Muscle of leg (tissue), 16 donors: Measurements from ENCODE around the gene PSMD6. TPM values are rescaled to one million over a fixed set of nuclear protein-coding genes. Genes with fewer than 3 reads are reported as not detected.

ENCODE experiments used
- DNase-seq: peaks from one replicate; pipeline ENCODE4 v3.0.0; 2013
- H3K27ac ChIP-seq: one replicate; pipeline ENCODE4 v1.5.1; 2013; ENCODE audit warnings: mild to moderate bottlenecking, low read length, control low read depth
- H3K27me3 ChIP-seq: one replicate; pipeline ENCODE4 v1.6.1; 2013; ENCODE audit warnings: low read length; ENCODE audit not compliant: control insufficient read depth, insufficient read depth
- H3K36me3 ChIP-seq: one replicate; pipeline ENCODE4 v1.6.1; 2013; ENCODE audit warnings: low read length; ENCODE audit not compliant: control insufficient read depth, insufficient read depth
- H3K4me1 ChIP-seq: one replicate; pipeline ENCODE4 v1.6.1; 2013; ENCODE audit warnings: low read length; ENCODE audit not compliant: control insufficient read depth, insufficient read depth
- H3K4me3 ChIP-seq: one replicate; pipeline ENCODE4 v1.5.1; 2013; ENCODE audit warnings: low read length, control low read depth
- H3K9me3 ChIP-seq: replicated peaks from 2 replicates; pipeline ENCODE4 v1.6.1; 2013; ENCODE audit warnings: low read depth, low read length; ENCODE audit not compliant: control insufficient read depth
- whole genome bisulfite sequencing: methylation state at CpG from one replicate; pipeline ENCODE4 v1.1.5; 2013; ENCODE audit warnings: missing lambda C conversion rate; ENCODE audit not compliant: insufficient coverage; 5-methylcytosine and 5-hydroxymethylcytosine counted together
- long read RNA-seq, 11 donors: transcript quantifications; one replicate each; lab custom pipeline, GENCODE V29; 2026
- polyA plus RNA-seq, 8 donors: library from polyadenylated mRNA; unstranded; fragments of 120-200 nt; gene quantifications; one replicate each; pipeline versions ENCODE4 v1.2.1 to v1.2.3, GENCODE V29; 2013; ENCODE audit warnings: inconsistent platforms in 1 of 8, low replicate concordance in 1 of 8; ENCODE audit not compliant: insufficient read length in 8 of 8, insufficient read depth in 1 of 8
- total RNA-seq: library from RNA; stranded (reverse); fragments of 120-200 nt; gene quantifications from one replicate; pipeline ENCODE4 v1.2.4, GENCODE V29; 2013

Gene PSMD6
- total RNA-seq (68.6 TPM), polyA plus RNA-seq (10 to 100 TPM; 72.4 to 87.6 (median 82.9) TPM)
- long read RNA-seq, donor 1, full-length matches to known transcripts = 12 of 12 reads
- long read RNA-seq, donor 1, partial matches to known transcripts = 0 of 12 reads
- long read RNA-seq, donor 1, other reads (novel, unspliced or antisense) = 0 of 12 reads
- long read RNA-seq, donor 2, full-length matches to known transcripts = 5 of 5 reads
- long read RNA-seq, donor 2, partial matches to known transcripts = 0 of 5 reads
- long read RNA-seq, donor 2, other reads (novel, unspliced or antisense) = 0 of 5 reads
- long read RNA-seq, donor 3, full-length matches to known transcripts = 34 of 34 reads
- long read RNA-seq, donor 3, partial matches to known transcripts = 0 of 34 reads
- long read RNA-seq, donor 3, other reads (novel, unspliced or antisense) = 0 of 34 reads
- long read RNA-seq, donor 4, transcript PSMD6-203 (2 exons, 2,621 nt) = minor isoform, 8 of 22 reads
- long read RNA-seq, donor 4, transcript PSMD6-201 (8 exons, 1,430 nt) = major isoform, 13 of 22 reads
- long read RNA-seq, donor 4, partial matches to known transcripts = 0 of 22 reads
- long read RNA-seq, donor 4, other reads (novel, unspliced or antisense) = 0 of 22 reads
- long read RNA-seq, donor 5, full-length matches to known transcripts = 63 of 63 reads
- long read RNA-seq, donor 5, partial matches to known transcripts = 0 of 63 reads
- long read RNA-seq, donor 5, other reads (novel, unspliced or antisense) = 0 of 63 reads
- long read RNA-seq, donor 6, full-length matches to known transcripts = 93 of 99 reads
- long read RNA-seq, donor 6, partial matches to known transcripts = 6 of 99 reads
- long read RNA-seq, donor 6, other reads (novel, unspliced or antisense) = 0 of 99 reads
- long read RNA-seq, donor 7, full-length matches to known transcripts = 59 of 64 reads
- long read RNA-seq, donor 7, partial matches to known transcripts = 5 of 64 reads
- long read RNA-seq, donor 7, other reads (novel, unspliced or antisense) = 0 of 64 reads
- long read RNA-seq, donor 8, full-length matches to known transcripts = 42 of 42 reads
- long read RNA-seq, donor 8, partial matches to known transcripts = 0 of 42 reads
- long read RNA-seq, donor 8, other reads (novel, unspliced or antisense) = 0 of 42 reads
- long read RNA-seq, donor 9, full-length matches to known transcripts = 36 of 36 reads
- long read RNA-seq, donor 9, partial matches to known transcripts = 0 of 36 reads
- long read RNA-seq, donor 9, other reads (novel, unspliced or antisense) = 0 of 36 reads
- long read RNA-seq, donor 10, full-length matches to known transcripts = 71 of 71 reads
- long read RNA-seq, donor 10, partial matches to known transcripts = 0 of 71 reads
- long read RNA-seq, donor 10, other reads (novel, unspliced or antisense) = 0 of 71 reads
- long read RNA-seq, donor 11, full-length matches to known transcripts = 60 of 60 reads
- long read RNA-seq, donor 11, partial matches to known transcripts = 0 of 60 reads
- long read RNA-seq, donor 11, other reads (novel, unspliced or antisense) = 0 of 60 reads

- peak; percentile 91 for DNase-seq
- Histone ChIP-seq H3K4me3 (peak within 1 kb of the TSS; percentile 94), H3K36me3 (peaks cover 11% of the 10 kb centered on the region), H3K27ac (peak within 1 kb of the TSS; percentile 85), H3K27me3 (no peaks in the 10 kb centered on the region), H3K9me3 (no peaks in the 10 kb centered on the region), H3K4me1 (peaks cover 8% of the 10 kb centered on the region)
- under 1% methylated on average over 54 of the region's 59 CpGs for WGBS
Measured at GRCh38 chr3:64023187-64023860, at the start of gene PSMD6. Gene PSMD6, minus strand, starts transcription at chr3:64023494. Its CDS starts 75 bp downstream, at chr3:64023419.

- no peaks in the 10 kb centered on the region for H3K36me3 ChIP-seq
- 40% methylated on average over 2 of the region's 2 CpGs for WGBS
- peak; percentile 71 for DNase-seq
- peaks cover 21% of the 10 kb centered on the region for H3K4me1 ChIP-seq
- no peaks in the 10 kb centered on the region for H3K9me3 ChIP-seq
- no peak overlapping the region for H3K4me3 ChIP-seq
- no peaks in the 10 kb centered on the region for H3K27me3 ChIP-seq
- H3K27ac ChIP-seq = no peak overlapping the region
Measured at GRCh38 chr3:64072126-64072525, 48.8 kb upstream of the PSMD6 start.

GRCh38 chr3:64070704-64071103 is 47.4 kb upstream of the PSMD6 start:
- H3K4me3 ChIP-seq = no peak overlapping the region
- peak; percentile 46 for DNase-seq
- no peaks in the 10 kb centered on the region for H3K9me3 ChIP-seq
- H3K4me1 ChIP-seq = peaks cover 23% of the 10 kb centered on the region
- H3K36me3 ChIP-seq = no peaks in the 10 kb centered on the region
- no peak overlapping the region for H3K27ac ChIP-seq
- H3K27me3 ChIP-seq = no peaks in the 10 kb centered on the region

- H3K27me3 ChIP-seq = no peaks in the 10 kb centered on the region
- no peaks in the 10 kb centered on the region for H3K36me3 ChIP-seq
- peak; percentile 86 for DNase-seq
- peak overlapping the region; percentile 29 for H3K27ac ChIP-seq
- H3K9me3 ChIP-seq = no peaks in the 10 kb centered on the region
- no peak overlapping the region for H3K4me3 ChIP-seq
- H3K4me1 ChIP-seq = peaks cover 18% of the 10 kb centered on the region
- WGBS = 67% methylated on average over 8 of the region's 10 CpGs
Measured at GRCh38 chr3:64067506-64068346, 44.4 kb upstream of the PSMD6 start.

- no peaks in the 10 kb centered on the region for H3K27me3 ChIP-seq
- no peak overlapping the region for H3K4me3 ChIP-seq
Measured at GRCh38 chr3:64064804-64065203, 41.5 kb upstream of the PSMD6 start.

GRCh38 chr3:64063983-64064438 is 40.7 kb upstream of the PSMD6 start:
- Histone ChIP-seq H3K27me3 (no peaks in the 10 kb centered on the region), H3K27ac (no peak overlapping the region), H3K9me3 (no peaks in the 10 kb centered on the region), H3K4me1 (peaks cover 13% of the 10 kb centered on the region), H3K36me3 (no peaks in the 10 kb centered on the region), H3K4me3 (no peak overlapping the region)
- 80% methylated on average over 1 of the region's 2 CpGs for WGBS
- no peak for DNase-seq

More at GRCh38 chr3:64064804-64065203, 41.5 kb upstream of the PSMD6 start:
- peaks cover 13% of the 10 kb centered on the region for H3K4me1 ChIP-seq
- H3K27ac ChIP-seq = no peak overlapping the region
- 100% methylated on average over 1 of the region's 2 CpGs for WGBS
- H3K9me3 ChIP-seq = no peaks in the 10 kb centered on the region
- no peak for DNase-seq
- H3K36me3 ChIP-seq = no peaks in the 10 kb centered on the region

- Histone ChIP-seq H3K9me3 (no peaks in the 10 kb centered on the region), H3K4me3 (no peak overlapping the region), H3K27me3 (no peaks in the 10 kb centered on the region), H3K27ac (no peak overlapping the region), H3K4me1 (peaks cover 13% of the 10 kb centered on the region), H3K36me3 (no peaks in the 10 kb centered on the region)
- no peak for DNase-seq
- WGBS = no CpG with 5 or more reads among the region's 5 CpGs
Measured at GRCh38 chr3:64063207-64063982, 40.1 kb upstream of the PSMD6 start.

- Histone ChIP-seq H3K27ac (no peak overlapping the region), H3K4me3 (no peak overlapping the region), H3K27me3 (no peaks in the 10 kb centered on the region), H3K36me3 (no peaks in the 10 kb centered on the region), H3K9me3 (no peaks in the 10 kb centered on the region), H3K4me1 (no peaks in the 10 kb centered on the region)
- 100% methylated on average over 2 of the region's 5 CpGs for WGBS
- no peak for DNase-seq
Measured at GRCh38 chr3:64061628-64062027, 38.3 kb upstream of the PSMD6 start.
